K562 (cell line): ENCODE data around the gene CCDC27. TPM values are rescaled to one million over a fixed set of nuclear protein-coding genes. Genes with fewer than 3 reads are reported as not detected.

Source experiments
- CXXC5 ChIP-seq: fragments of 250-450 bp; sonication (Bioruptor Pico); IDR thresholded peaks from 2 replicates; pipeline ENCODE4 v1.8.0; 2022; ENCODE audit warnings: inconsistent platforms, mild to moderate bottlenecking, moderate library complexity
- FOXP1 ChIP-seq: sonication (generic); formaldehyde crosslinking; IDR thresholded peaks from 2 replicates; pipeline ENCODE4 v1.8.0; 2022; ENCODE audit warnings: mild to moderate bottlenecking, missing genetic modification reagents
- HDAC2 ChIP-seq: fragments of 450-650 bp; IDR thresholded peaks from 2 replicates; pipeline ENCODE4 v1.6.1; 2016; ENCODE audit warnings: mild to moderate bottlenecking
- NR4A1 ChIP-seq, 2 experiments: fragments of 250-450 bp in 1 of 2; fragments of 450-650 bp in 1 of 2; sonication (Bioruptor Pico) in 1 of 2; IDR thresholded peaks; 2 replicates each; pipeline versions ENCODE4 v1.4.0 to v1.6.1; 2016 to 2020; ENCODE audit warnings: mild to moderate bottlenecking in 2 of 2, missing compliant biosample characterization in 1 of 2, missing genetic modification characterization in 1 of 2, moderate library complexity in 1 of 2
- PTRF ChIP-seq: fragments of 450-650 bp; IDR thresholded peaks from 2 replicates; pipeline ENCODE4 v1.6.1; 2016; ENCODE audit warnings: mild to moderate bottlenecking, missing genetic modification characterization, missing compliant biosample characterization
- RB1 ChIP-seq: fragments of 450-650 bp; IDR thresholded peaks from 2 replicates; pipeline ENCODE4 v1.6.1; 2017; ENCODE audit warnings: low read depth, mild to moderate bottlenecking
- TGIF2 ChIP-seq: sonication (generic); formaldehyde crosslinking; IDR thresholded peaks from 2 replicates; pipeline ENCODE4 v1.8.1; 2022; ENCODE audit warnings: mild to moderate bottlenecking, missing genetic modification reagents, moderate library complexity
- ZBTB7A ChIP-seq: IDR thresholded peaks from 2 replicates; pipeline ENCODE4 v1.6.1; 2011; ENCODE audit warnings: low read depth, mild to moderate bottlenecking, low read length, moderate library complexity, borderline replicate concordance; ENCODE audit not compliant: control insufficient read depth
- ZNF263 ChIP-seq: sonication (generic); formaldehyde crosslinking; IDR thresholded peaks from 2 replicates; pipeline ENCODE4 v1.8.0; 2022; ENCODE audit warnings: mild to moderate bottlenecking, missing genetic modification reagents, borderline replicate concordance
- polyA plus RNA-seq, 8 experiments: library from polyadenylated mRNA; depleted of rRNA in 4 of 8; stranded (reverse) in 5 of 8; unstranded in 3 of 8; fragments of >200 nt; fragmentation: Nextera tagmentation in 2 of 8; fragmentation: Illumina TruSeq in 1 of 8; extraction: Ambion mirVana in 2 of 8; extraction: Trizol in 1 of 8; gene quantifications; 2 replicates each; pipeline versions ENCODE4 v1.2.1 to v1.2.3, GENCODE V29; 2011 to 2014; ENCODE audit warnings: inconsistent platforms in 1 of 8, missing spikeins in 1 of 8
- total RNA-seq, 7 experiments: library from RNA; depleted of rRNA in 6 of 7; stranded (reverse); fragments of >200 nt in 6 of 7; fragmentation: Illumina TruSeq in 2 of 7; extraction: Trizol in 2 of 7; gene quantifications; 2 replicates each; pipeline versions ENCODE4 v1.2.1 to v1.2.3, GENCODE V29; 2011 to 2021; ENCODE audit warnings: low replicate concordance in 1 of 7
- TF ChIP-seq, protein P1 (sequence below), 2 experiments: fragments of 450-650 bp; IDR thresholded peaks; 2 replicates each; pipeline ENCODE4 v1.6.1; 2018; ENCODE audit warnings: mild to moderate bottlenecking in 2 of 2, low read depth in 1 of 2; ENCODE audit not compliant: partially characterized antibody in 2 of 2
- TF ChIP-seq, protein P2 (sequence below), 2 experiments: fragments of 200-800 bp in 1 of 2; sonication (Bioruptor generic) in 1 of 2; sonication (generic) in 1 of 2; formaldehyde crosslinking in 1 of 2; IDR thresholded peaks in 1 of 2; conservative IDR thresholded peaks in 1 of 2; 2 replicates each; pipeline versions ENCODE4 v1.5.0 to v1.6.1; 2016 to 2020; ENCODE audit warnings: missing compliant biosample characterization in 1 of 2, missing genetic modification characterization in 1 of 2, missing genetic modification reagents in 1 of 2
- TF ChIP-seq, protein P3 (sequence below): sonication (generic); formaldehyde crosslinking; IDR thresholded peaks from 2 replicates; pipeline ENCODE4 v1.8.0; 2023; ENCODE audit warnings: mild to moderate bottlenecking, missing genetic modification reagents
- TF ChIP-seq, protein P4 (sequence below): sonication (generic); formaldehyde crosslinking; IDR thresholded peaks from 2 replicates; pipeline ENCODE4 v1.5.0; 2020; ENCODE audit warnings: missing genetic modification reagents

CCDC27 gene
- total and polyA plus RNA-seq, 9 of the 15 experiments (the other 6 are each of a cell fraction or from before 2014, with no cell fraction given) = 0.01 to 0.04 TPM; not detected in 7

DNA sequence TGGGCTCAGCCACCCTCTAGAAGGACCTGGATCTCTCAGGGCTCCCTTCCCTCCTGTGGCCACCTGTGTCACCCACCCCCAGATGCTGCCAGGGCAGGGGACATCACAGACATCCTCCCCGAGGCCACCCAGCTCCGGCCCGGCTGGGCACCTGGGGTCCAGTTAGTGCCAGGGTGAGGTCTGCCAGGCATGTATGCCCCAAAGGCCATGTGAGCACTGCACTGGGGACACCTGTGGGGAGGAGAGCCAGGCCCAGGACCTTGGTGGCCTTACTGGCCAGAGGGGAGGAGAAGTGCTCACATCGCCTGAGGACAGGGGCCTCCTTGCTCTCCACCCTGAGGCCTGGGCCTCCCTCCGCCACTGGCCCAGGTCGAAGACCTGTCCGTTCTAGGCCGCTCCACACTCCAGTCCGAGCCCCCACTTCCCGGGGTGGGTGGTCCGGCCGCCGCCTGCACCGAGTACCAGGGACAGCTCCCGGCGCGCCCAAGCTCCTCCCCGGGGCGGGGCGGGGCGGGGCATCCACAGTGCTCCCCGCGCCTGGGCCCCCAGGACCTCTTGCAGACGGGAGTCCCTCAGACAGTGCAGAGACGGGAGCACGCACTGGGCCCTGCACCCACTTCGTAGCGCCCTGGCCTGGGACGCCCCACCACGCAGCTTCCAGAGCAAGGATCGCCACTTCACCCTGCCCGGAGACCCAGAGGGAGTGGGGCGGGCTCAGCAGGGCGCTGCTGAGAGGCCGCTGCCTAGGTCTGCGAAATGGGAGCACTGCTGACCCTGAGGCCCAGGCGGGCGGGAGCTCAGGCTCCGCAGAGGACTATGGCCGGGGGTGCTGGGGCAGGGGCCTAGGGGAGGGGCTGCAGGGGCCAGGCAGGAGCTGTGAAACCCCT lies 34.3 kb upstream of the CCDC27 start (continued):
- TF ChIP-seq, protein P1, sequence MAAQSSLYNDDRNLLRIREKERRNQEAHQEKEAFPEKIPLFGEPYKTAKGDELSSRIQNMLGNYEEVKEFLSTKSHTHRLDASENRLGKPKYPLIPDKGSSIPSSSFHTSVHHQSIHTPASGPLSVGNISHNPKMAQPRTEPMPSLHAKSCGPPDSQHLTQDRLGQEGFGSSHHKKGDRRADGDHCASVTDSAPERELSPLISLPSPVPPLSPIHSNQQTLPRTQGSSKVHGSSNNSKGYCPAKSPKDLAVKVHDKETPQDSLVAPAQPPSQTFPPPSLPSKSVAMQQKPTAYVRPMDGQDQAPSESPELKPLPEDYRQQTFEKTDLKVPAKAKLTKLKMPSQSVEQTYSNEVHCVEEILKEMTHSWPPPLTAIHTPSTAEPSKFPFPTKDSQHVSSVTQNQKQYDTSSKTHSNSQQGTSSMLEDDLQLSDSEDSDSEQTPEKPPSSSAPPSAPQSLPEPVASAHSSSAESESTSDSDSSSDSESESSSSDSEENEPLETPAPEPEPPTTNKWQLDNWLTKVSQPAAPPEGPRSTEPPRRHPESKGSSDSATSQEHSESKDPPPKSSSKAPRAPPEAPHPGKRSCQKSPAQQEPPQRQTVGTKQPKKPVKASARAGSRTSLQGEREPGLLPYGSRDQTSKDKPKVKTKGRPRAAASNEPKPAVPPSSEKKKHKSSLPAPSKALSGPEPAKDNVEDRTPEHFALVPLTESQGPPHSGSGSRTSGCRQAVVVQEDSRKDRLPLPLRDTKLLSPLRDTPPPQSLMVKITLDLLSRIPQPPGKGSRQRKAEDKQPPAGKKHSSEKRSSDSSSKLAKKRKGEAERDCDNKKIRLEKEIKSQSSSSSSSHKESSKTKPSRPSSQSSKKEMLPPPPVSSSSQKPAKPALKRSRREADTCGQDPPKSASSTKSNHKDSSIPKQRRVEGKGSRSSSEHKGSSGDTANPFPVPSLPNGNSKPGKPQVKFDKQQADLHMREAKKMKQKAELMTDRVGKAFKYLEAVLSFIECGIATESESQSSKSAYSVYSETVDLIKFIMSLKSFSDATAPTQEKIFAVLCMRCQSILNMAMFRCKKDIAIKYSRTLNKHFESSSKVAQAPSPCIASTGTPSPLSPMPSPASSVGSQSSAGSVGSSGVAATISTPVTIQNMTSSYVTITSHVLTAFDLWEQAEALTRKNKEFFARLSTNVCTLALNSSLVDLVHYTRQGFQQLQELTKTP (IDR thresholded peaks at IDR 0.05; ENCODE audit: low read depth in 1 of 2, partially characterized antibody in 2 of 2) = peak in 1 of 2 experiments; percentile 65
- TF ChIP-seq, protein P2, sequence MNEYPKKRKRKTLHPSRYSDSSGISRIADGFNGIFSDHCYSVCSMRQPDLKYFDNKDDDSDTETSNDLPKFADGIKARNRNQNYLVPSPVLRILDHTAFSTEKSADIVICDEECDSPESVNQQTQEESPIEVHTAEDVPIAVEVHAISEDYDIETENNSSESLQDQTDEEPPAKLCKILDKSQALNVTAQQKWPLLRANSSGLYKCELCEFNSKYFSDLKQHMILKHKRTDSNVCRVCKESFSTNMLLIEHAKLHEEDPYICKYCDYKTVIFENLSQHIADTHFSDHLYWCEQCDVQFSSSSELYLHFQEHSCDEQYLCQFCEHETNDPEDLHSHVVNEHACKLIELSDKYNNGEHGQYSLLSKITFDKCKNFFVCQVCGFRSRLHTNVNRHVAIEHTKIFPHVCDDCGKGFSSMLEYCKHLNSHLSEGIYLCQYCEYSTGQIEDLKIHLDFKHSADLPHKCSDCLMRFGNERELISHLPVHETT (CRISPR knock-in tag; conservative IDR thresholded peaks at IDR 0.05 in 1 of 2, IDR thresholded peaks at IDR 0.05 in 1 of 2) = 0 out of 4 replicates have a peak, but pooled peaks of 1 of the 2 experiments have one; percentile 75
- peak; percentile 43; the same call in 1 of the 2 replicates for TF ChIP-seq CXXC5 (CRISPR knock-in tag)
- no peak for TF ChIP-seq PTRF (tag)
- peak; percentile 63; the same call in 1 of the 2 replicates for TF ChIP-seq FOXP1 (CRISPR knock-in tag)
- TF ChIP-seq, protein P3, sequence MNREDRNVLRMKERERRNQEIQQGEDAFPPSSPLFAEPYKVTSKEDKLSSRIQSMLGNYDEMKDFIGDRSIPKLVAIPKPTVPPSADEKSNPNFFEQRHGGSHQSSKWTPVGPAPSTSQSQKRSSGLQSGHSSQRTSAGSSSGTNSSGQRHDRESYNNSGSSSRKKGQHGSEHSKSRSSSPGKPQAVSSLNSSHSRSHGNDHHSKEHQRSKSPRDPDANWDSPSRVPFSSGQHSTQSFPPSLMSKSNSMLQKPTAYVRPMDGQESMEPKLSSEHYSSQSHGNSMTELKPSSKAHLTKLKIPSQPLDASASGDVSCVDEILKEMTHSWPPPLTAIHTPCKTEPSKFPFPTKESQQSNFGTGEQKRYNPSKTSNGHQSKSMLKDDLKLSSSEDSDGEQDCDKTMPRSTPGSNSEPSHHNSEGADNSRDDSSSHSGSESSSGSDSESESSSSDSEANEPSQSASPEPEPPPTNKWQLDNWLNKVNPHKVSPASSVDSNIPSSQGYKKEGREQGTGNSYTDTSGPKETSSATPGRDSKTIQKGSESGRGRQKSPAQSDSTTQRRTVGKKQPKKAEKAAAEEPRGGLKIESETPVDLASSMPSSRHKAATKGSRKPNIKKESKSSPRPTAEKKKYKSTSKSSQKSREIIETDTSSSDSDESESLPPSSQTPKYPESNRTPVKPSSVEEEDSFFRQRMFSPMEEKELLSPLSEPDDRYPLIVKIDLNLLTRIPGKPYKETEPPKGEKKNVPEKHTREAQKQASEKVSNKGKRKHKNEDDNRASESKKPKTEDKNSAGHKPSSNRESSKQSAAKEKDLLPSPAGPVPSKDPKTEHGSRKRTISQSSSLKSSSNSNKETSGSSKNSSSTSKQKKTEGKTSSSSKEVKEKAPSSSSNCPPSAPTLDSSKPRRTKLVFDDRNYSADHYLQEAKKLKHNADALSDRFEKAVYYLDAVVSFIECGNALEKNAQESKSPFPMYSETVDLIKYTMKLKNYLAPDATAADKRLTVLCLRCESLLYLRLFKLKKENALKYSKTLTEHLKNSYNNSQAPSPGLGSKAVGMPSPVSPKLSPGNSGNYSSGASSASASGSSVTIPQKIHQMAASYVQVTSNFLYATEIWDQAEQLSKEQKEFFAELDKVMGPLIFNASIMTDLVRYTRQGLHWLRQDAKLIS (CRISPR knock-in tag) = peak; percentile 87; the same call in 1 of the 2 replicates
- peak; percentile 93; the same call in 1 of the 2 replicates for TF ChIP-seq TGIF2 (CRISPR knock-in tag)
- 0 out of 2 replicates have a peak, but pooled peaks have one; percentile 29 for TF ChIP-seq HDAC2
- peak; percentile 53; the same call in 1 of the 2 replicates for TF ChIP-seq RB1
- TF ChIP-seq ZBTB7A = peak; percentile 67; the same call in 1 of the 2 replicates
- TF ChIP-seq NR4A1 (CRISPR knock-in tag; IDR thresholded peaks at IDR 0.05) = no peak
- 0 out of 2 replicates have a peak, but pooled peaks have one; percentile 49 for TF ChIP-seq NR4A1 (tag; IDR thresholded peaks at IDR 0.05)
- TF ChIP-seq, protein P4, sequence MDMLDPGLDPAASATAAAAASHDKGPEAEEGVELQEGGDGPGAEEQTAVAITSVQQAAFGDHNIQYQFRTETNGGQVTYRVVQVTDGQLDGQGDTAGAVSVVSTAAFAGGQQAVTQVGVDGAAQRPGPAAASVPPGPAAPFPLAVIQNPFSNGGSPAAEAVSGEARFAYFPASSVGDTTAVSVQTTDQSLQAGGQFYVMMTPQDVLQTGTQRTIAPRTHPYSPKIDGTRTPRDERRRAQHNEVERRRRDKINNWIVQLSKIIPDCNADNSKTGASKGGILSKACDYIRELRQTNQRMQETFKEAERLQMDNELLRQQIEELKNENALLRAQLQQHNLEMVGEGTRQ (CRISPR knock-in tag) = peak; percentile 28; the same call in 1 of the 2 replicates
- TF ChIP-seq ZNF263 = peak; percentile 94
